NAMALWA (cell line): Measurements from ENCODE around the gene SUFU.
"Not testable (repeated sequence)": the region's sequence is repeated elsewhere in the genome, so short reads cannot be mapped to it uniquely, and the experiment has no call there.

Experiments used
- DNase-seq: peaks from one replicate; pipeline ENCODE4 v3.0.0-alpha.2; 2015; ENCODE audit warnings: low spot score

Gene SUFU

DNA sequence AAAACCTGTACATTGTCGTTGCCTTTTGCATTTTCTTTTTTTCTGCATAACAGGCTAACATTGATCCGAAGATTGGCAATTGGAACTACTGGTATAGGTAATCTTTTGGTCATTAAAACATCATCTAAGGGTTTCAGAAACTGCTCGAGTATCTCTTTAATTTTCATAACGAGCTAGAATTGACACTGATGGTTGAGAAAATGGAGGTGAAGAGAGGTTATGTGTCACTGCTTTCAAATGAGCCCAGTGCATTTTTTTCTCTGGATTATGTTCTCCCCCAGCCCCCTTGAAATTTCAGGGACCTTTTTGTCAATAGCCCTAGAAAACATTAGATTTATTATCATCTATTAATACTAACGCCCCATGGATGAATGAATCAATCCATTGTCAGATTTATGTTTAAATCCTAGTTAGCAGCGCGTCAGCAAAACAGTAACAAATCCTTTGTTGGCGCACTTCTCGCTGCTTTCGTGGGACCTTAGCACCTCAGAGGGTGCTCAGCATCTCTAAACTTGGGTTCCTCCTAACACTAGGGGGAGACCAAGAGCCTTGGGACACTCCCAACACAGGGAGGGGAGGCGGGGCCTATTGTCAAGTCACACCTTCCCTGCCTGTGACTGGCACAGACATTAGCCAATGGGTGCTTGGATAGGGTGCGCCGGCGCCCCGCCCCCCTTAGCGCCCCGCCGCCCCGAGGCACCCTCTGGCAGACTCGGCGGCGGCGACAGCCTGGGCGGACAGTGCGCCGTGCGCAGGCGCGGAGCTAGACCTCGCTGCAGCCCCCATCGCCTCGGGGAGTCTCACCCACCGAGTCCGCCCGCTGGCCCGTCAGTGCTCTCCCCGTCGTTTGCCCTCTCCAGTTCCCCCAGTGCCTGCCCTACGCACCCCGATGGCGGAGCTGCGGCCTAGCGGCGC, at the start of gene SUFU:
Gene SUFU, plus strand, starts transcription at position 709 of the 915 bp plus-strand sequence. Its CDS starts 181 bp downstream, at position 890.
- DNase-seq, result peak; percentile 100

DNA sequence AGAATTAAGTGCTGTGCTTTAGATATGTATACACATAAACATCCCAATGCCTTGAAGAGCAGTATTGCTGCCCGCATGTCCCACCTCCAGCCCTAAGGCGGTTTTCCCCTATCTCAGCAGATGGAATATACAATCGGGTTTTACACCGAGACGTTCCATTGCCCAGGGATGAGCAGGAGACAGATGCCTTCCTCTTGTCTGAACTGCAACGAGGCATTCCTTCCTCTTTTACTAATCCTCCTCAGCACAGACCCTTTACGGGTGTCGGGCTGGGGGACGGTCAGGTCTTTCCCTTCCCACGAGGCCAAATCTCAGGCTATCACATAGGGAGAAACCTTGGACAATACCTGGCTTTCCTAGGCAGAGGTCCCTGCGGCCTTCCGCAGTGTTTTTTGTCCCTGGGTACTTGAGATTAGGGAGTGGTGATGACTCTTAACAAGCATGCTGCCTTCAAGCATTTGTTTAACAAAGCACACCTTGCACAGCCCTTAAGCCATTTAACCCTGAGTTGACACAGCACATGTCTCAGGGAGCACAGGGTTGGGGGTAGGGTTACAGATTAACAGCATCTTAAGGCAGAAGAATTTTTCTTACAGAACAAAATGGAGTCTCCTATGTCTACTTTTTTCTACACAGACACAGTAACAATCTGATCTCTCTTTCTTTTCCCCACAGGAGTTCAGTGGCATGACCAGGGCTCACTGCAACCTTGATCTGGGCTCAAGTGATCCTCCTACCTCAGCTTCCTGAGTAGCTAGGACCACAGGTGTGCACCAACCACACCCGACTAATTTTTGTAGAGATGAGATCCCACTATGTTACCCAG, 48.9 kb upstream of the SUFU start:
- not testable (repeated sequence) for DNase-seq

DNA sequence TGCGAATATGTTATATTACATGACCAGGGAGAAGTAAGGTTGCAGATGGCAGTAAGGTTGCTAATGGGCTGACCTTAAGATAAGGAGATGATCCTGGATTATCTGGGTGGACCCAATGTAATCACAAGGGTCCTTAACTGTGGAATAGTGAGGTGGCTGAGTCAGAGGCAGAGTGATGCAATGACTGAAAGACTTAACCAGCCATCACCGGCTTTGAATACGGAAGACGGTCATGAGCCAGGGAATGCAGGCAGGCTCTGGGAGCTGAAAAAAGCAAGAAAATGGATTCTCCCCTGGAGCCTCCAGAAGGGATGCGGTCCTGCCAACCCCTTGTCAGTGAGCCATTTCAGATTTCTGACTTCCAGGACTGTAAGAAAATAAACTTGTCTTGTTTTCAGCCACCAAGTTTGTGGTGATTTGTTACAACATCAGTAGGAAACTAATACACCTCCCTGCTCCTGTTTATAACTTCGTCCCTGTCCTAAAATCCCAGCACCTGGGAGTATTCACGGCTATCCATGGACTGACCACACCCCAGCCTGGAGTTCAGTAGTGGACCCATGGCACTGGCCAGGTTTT, 47.8 kb upstream of the SUFU start:
- DNase-seq, result no peak

DNA sequence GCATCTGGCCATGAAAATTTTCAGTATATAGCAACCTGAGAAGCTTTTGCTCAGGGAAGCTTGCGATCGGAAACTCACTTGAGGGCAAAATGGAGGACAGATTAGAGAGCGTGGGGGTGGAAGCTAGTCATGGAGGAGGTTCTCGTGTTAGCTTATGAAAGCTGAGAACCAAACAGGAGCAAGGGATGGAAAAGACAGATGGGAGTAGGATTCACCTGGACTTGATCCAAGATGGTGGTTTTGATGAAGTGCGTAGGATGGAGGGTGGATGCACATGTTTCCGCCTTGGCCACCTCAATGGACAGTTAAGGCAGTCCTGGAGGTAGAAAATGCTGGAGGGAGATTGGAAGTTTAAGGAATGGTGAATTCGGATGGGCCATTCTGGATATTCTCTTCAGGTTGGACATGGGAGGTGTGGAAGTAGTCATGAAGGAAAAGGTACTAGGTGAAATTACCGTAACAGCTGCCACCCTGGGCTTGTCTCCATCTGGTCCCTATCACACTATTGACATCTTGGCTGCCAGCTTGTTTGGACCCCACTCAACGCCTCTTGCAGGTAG, 46.1 kb upstream of the SUFU start:
- no peak for DNase-seq

DNA sequence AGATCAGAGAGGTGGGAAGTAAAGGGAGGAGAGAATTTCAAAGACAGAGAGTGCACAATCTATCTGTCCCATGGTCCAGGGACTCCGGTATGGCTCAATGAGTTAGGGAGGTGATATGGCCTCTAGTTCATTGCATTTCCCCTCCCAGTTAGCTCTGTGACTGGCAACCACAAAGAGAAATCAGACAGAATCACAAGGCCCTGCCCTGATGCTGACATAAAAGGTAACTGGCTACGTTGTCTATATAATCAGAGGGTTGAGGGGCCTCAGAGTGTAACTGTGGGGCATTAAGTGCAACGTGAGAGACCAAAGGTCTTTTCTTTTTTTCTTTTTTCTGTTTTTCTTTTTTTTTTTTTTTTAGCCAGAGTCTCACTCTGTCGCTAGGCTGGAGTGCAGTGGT, 45.1 kb upstream of the SUFU start:
- DNase-seq, result no peak

- DNase-seq, result no peak
Observed at GRCh38 chr10:102460836-102461186, 43.0 kb upstream of the SUFU start.

DNA sequence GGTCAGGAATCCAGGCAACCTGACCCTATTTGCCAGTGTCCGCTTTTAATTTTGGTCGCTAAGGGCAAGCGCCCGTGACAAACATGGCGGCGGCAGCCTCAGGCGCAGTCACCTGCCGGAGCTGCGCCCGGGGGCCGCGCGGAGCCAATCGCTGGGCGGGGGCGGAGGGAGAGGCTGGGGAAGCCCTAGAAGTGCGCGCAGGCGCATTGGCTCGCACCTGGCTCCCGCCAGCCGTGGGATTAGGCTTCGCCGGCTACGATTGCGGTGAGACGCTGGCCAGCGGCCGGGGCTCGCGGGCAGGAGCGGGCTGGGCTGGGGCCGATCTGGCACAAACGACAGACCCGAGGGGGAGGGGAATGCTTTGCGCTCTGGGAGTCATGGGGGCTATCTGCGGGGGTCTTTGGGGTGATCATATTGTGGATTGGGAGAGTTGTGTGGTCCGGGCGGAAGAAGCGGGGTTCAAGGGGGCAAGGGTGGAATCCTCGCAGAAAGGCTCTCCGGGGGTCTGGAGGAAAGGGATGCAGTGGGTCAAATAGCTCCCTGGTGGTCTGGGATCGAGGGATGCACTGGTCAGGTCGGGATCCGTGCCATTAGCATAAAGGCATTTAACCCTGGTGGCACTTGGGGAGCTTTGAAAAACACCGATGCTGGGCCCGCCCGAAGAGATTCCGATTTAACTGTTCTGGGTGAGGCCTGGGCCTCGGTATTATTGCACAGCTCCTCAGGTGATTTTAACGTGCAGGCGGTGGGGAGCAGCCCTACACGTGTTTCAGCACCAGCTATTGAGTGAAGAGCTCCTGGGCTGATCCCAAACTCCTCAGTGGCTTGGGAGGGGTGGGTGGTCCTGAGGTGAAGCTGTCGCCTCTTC, 42.4 kb upstream of the SUFU start:
- DNase-seq, result peak; percentile 93

- DNase-seq, result peak; percentile 50
Observed at GRCh38 chr10:102462512-102463054, 41.2 kb upstream of the SUFU start.

DNA sequence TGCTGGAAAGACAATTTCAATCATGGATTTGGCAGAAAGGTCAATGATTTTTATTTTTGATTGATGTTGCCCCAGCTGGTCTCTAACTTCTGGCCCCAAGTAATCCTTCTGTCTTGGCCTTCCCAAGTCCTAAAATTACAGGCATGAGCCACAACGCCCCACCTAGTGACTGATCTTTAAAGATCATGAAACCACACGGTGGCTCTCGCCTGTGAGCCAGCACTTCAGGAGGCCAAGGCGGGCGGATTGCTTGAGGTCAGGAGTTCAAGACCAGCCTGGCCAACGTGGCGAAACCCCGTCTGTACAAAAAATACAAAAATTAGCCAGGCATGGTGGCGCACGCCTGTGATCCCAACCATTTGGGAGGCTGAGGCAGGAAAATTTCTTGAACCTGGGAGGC, 39.8 kb upstream of the SUFU start:
- DNase-seq, result no peak

DNA sequence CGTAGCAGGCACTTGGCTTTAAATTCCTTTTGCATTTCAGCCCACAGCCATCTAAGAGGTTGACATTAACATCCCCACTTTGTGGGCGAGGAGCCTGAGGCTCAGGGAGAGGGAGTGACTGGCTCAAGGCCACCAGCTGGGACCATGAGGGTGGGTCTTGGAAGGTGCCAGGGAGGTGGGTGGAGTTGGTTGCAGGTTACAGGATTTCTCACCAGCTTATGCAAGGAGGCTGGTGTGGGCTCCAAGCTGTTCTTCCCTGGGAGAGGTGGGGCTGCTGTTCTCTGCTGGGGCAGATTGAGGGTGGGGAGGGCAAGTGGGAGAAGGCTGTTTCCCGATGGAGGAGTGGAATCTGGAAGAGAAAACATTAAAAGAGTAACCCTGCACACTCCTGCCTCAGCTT, 38.3 kb upstream of the SUFU start:
- DNase-seq, result no peak

- DNase-seq, result no peak
Observed at GRCh38 chr10:102467318-102467717, 36.5 kb upstream of the SUFU start.

- DNase-seq, result no peak
Observed at GRCh38 chr10:102467971-102468438, 35.8 kb upstream of the SUFU start.

DNA sequence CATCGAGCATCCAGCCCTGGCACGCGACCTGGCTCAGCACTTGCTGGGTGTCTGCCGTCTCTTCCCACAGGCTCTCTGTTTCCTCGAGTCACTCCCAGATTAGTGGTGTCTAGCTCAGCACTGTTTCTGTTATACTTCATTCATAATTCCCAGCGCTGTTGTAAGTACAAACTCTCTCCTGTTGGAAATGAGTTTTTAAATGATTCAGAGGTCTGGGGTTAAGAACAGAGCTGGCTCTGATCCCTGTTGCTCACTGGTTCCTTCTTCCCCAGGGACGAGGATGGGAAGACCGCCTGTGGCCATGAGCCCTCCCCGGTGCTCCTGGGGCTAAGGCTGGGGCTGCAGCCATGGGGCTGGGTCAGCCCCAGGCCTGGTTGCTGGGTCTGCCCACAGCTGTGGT, 35.1 kb upstream of the SUFU start:
- DNase-seq, result no peak

- no peak for DNase-seq
Observed at GRCh38 chr10:102470579-102471546, 32.9 kb upstream of the SUFU start.

DNA sequence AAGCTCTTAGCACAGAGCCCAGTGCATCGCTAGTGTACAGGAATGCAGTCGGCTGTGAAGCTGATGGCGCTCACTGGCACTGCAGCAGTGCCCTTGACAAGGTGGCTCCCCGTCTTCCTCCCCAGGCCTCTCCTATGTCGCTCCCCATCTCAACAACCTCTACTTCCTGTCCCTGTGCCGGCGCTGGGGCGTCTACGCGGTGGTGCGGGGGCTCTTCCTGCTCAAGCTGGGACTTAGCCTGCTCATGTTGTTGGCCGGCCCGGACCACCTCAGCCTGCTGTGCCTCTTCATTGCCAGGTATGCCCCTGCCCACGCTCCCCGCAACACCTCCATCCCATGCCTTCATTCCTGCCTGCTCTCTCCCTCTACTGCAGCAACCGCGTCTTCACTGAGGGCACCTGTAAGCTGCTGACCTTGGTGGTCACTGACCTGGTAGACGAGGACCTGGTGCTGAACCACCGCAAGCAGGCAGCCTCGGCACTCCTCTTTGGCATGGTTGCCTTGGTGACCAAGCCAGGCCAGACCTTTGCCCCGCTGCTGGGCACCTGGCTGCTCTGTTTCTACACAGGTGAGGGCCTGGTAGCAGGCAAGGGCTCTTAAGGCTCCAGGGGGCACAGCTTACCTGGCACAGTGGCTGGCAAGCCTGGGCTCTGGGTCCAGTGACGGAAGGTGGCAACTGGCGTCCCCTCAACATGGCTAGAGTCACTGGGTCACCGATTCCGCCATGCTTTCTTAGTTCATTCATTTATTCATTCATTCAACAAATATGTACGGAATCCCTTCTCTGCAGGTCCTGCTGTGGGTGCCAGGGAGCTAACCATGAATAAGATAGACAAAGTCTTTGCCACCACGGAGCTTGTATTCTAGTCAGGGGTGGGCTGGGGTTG, 30.1 kb upstream of the SUFU start:
- no peak for DNase-seq

DNA sequence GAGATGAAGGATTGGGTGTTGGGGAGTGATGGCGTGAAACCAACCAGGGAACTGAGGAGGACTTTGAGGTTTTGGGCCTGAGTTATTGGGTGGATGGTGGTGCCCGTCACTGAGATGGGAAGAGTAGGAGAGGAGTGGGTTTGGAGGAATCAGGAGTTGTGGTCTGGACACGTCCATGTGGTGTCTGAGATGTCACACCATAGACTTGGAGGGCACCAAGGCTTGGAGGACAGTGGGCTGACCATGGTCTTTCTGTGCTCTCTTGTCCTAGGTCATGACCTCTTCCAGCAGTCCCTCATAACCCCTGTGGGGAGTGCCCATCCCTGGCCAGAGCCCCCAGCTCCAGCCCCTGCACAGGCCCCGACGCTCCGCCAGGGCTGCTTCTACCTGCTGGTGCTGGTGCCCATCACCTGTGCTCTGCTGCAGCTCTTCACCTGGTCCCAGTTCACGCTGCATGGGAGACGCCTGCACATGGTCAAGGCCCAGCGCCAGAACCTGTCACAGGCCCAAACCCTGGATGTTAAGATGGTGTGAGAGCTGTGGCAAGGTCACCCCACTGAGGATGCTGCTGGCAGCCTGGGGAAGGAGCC, 28.2 kb upstream of the SUFU start:
- no peak for DNase-seq

DNA sequence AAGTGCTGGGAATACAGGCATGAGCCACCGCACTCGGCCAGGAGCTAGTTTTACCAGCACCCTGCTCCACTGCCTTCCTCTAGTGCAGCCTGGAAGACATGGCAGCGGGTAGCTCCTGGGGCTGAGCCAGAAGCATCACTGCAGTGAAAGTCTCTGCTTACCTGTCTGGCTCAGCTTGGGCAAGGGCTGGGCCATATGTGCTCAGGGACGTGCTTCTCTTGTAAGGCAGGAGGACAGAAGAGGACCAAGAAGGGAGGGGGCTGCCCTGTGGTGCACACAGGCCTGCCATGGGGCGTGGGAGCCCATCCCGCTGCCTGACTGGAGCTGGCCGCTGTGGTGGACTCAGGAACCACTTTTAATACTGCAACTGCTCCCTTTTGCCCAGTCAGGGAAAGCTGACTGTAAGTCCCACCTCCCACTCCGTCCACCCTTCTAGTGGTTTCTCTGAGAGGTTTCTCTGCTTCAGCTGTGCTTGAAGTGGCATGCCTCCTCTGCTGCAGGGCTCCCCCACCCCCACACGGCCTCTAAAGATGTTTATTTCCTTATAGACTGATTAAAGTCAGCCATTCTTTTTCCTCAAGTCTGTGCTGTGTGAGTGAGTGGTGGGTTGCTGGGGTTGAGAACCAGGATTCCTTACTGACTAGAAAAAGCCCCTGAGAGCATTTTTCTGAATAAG, 27.2 kb upstream of the SUFU start:
- no peak for DNase-seq

DNA sequence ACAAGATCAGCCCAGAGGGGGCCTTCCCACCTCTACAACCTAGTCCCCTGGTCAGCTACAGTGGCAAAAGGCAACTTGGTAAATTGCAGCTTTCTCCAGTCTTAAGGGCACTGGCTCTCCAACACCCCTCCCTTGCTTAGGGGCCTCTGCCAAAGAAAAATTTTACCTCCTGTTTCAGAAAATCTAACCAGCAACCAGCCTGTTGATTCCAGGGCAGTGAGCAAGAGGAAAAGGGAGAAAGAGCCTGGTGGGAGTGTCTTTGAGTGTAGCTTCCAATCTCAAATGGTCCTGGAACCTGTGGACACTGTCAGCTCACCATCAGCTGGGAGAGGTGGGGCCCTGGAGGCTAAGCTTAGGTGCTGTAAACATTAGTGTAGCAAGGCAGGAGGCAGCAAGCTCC, 24.1 kb upstream of the SUFU start:
- DNase-seq, result no peak
